ENCODE data around the gene MT1F. TPM values are rescaled to one million over a fixed set of nuclear protein-coding genes. Genes with fewer than 3 reads are reported as not detected.

MT1F gene
- total and polyA plus RNA-seq, 10 of the 15 experiments (the other 5 are each of a cell fraction or from before 2014, with no cell fraction given): 0.28 to 2.5 (median 1.1) TPM; not detected in 1

DNA sequence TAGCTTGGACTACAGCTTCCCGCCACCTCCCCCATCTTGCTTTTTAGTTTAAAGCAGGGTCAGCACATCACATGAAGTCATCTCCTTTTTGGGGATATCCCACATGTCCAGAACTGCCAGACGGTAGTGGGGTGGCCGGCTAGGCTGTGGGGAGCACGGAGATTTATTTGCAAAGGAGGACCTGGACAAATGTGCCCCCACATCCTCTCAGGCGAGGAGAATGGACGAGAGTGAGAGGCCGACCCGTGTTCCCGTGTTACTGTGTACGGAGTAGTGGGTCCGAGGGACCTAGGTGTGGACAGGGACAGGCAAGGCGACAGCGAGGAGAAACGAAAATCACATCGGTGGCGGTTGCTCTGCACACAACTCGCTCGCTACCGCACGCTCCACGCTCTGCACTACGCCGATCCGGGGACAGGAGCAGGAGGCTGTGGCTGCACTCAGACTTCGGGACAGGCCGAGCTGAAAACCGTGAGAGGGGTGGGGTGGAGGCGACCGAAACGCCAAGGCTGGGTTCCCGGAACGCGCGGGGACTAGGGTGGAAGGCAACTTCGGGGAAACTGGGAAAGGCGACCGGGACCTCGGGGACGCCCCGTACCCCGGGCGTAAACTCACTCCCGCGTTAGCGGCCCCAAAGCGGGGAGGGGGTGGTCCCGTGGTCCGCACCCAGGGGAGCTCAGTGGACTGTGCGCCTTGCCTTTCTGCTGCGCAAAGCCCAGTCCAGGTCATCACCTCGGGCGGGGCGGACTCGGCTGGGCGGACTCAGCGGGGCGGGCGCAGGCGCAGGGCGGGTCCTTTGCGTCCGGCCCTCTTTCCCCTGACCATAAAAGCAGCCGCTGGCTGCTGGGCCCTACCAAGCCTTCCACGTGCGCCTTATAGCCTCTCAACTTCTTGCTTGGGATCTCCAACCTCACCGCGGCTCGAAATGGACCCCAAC, 19.7 kb upstream of the MT1F start, which contains the start of gene MT1A (continued):
- no peak for TF ChIP-seq DPF2 (IDR thresholded peaks at IDR 0.05)
- no peak for TF ChIP-seq NR2F1 (conservative IDR thresholded peaks at IDR 0.05)

GRCh38 chr16:56639045-56639444, 18.7 kb upstream of the MT1F start:
- H3K36me3 ChIP-seq (ENCODE audit: control insufficient read depth in 2 of 2, insufficient read depth in 2 of 2, low read length in 1 of 2): no peaks in the 10 kb centered on the region
- H3K79me2 ChIP-seq (ENCODE audit: control insufficient read depth, insufficient read depth, low read length): no peaks in the 10 kb centered on the region
- ChIA-PET POLR2A (no interaction called here), SMC1A (ENCODE audit: uncharacterized antibody, unreplicated experiment) (no interaction called here), RAD21 (ENCODE audit: unreplicated experiment) (no interaction called here), CTCF (no interaction called here)
- no peaks in the 10 kb centered on the region for H4K20me1 ChIP-seq (ENCODE audit: control insufficient read depth, insufficient read depth)
- no peak for DNase-seq (ENCODE audit: low read depth, low spot score)
- H3K4me3 ChIP-seq: no peak overlapping the region
- no peak overlapping the region for H3K27ac ChIP-seq (ENCODE audit: control insufficient read depth, insufficient read depth)
- H3K27me3 ChIP-seq (replicated peaks in 1 of 2; ENCODE audit: control insufficient read depth in 2 of 2, insufficient read depth in 2 of 2, low read length in 1 of 2): peaks cover 12 to 23% of the 10 kb centered on the region in 2 experiments; a peak in 3 of 4 replicates
- BruUV-seq (replicated peaks): no TSS peak
- intact Hi-C loops (cut with micrococcal nuclease; ENCODE audit: unreplicated experiment) (no loop called here), in situ Hi-C loops (cut with MboI) (no loop called here)
- no peak for ATAC-seq
- no peak overlapping the region for H2AFZ ChIP-seq (ENCODE audit: control insufficient read depth, low read depth, low read length)
- TF ChIP-seq IRF4 (IDR thresholded peaks at IDR 0.05; ENCODE audit: low read depth, low read length) (no peak), LARP7 (IDR thresholded peaks at IDR 0.05) (no peak), KDM1A (IDR thresholded peaks at IDR 0.05; ENCODE audit: borderline replicate concordance) (no peak), RELA (IDR thresholded peaks at IDR 0.05; ENCODE audit: borderline replicate concordance, partially characterized antibody) (no peak), RUNX3 (IDR thresholded peaks at IDR 0.05; ENCODE audit: low read length) (no peak), STAT1 (conservative IDR thresholded peaks at IDR 0.05) (no peak), ASH2L (IDR thresholded peaks at IDR 0.05; ENCODE audit: borderline replicate concordance, low read depth) (no peak), MYB (IDR thresholded peaks at IDR 0.05; ENCODE audit: borderline replicate concordance, low read depth, low read length) (no peak), JUNB (IDR thresholded peaks at IDR 0.05) (no peak), RB1 (IDR thresholded peaks at IDR 0.05; ENCODE audit: borderline replicate concordance) (no peak), SIX5 (IDR thresholded peaks at IDR 0.05; ENCODE audit: low read depth, low read length, severe bottlenecking) (no peak), TCF3 (IDR thresholded peaks at IDR 0.05; ENCODE audit: borderline replicate concordance, insufficient read depth, low read depth, low read length) (no peak), NFYB (IDR thresholded peaks at IDR 0.05; ENCODE audit: insufficient read depth, low read depth, low read length) (no peak)
- TF ChIP-seq, protein P1, sequence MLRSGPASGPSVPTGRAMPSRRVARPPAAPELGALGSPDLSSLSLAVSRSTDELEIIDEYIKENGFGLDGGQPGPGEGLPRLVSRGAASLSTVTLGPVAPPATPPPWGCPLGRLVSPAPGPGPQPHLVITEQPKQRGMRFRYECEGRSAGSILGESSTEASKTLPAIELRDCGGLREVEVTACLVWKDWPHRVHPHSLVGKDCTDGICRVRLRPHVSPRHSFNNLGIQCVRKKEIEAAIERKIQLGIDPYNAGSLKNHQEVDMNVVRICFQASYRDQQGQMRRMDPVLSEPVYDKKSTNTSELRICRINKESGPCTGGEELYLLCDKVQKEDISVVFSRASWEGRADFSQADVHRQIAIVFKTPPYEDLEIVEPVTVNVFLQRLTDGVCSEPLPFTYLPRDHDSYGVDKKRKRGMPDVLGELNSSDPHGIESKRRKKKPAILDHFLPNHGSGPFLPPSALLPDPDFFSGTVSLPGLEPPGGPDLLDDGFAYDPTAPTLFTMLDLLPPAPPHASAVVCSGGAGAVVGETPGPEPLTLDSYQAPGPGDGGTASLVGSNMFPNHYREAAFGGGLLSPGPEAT (IDR thresholded peaks at IDR 0.05; ENCODE audit: low read depth): no peak
- TF ChIP-seq, protein P2, sequence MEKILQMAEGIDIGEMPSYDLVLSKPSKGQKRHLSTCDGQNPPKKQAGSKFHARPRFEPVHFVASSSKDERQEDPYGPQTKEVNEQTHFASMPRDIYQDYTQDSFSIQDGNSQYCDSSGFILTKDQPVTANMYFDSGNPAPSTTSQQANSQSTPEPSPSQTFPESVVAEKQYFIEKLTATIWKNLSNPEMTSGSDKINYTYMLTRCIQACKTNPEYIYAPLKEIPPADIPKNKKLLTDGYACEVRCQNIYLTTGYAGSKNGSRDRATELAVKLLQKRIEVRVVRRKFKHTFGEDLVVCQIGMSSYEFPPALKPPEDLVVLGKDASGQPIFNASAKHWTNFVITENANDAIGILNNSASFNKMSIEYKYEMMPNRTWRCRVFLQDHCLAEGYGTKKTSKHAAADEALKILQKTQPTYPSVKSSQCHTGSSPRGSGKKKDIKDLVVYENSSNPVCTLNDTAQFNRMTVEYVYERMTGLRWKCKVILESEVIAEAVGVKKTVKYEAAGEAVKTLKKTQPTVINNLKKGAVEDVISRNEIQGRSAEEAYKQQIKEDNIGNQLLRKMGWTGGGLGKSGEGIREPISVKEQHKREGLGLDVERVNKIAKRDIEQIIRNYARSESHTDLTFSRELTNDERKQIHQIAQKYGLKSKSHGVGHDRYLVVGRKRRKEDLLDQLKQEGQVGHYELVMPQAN (conservative IDR thresholded peaks at IDR 0.05): no peak
- no peak overlapping the region for H3K9ac ChIP-seq (ENCODE audit: control insufficient read depth, insufficient read depth, low read length)
- no peaks in the 10 kb centered on the region for H3K4me1 ChIP-seq (ENCODE audit: control insufficient read depth, insufficient read depth, low read length)
- no peaks in the 10 kb centered on the region for H3K9me3 ChIP-seq (replicated peaks; ENCODE audit: control insufficient read depth, insufficient read depth, low read length)
- no peak overlapping the region for H3K4me2 ChIP-seq (ENCODE audit: control insufficient read depth, insufficient read depth)
- 8% methylated on average over 1 of the region's 1 CpG for WGBS (ENCODE audit: insufficient coverage, insufficient replicate concordance, low lambda C conversion rate, missing lambda C conversion rate)
- FAIRE-seq: no peak

Measured in GM12878 (cell line).